GM19324 (cell line): Measurements from ENCODE around the gene TBX3.

ENCODE experiments used
- ATAC-seq: cut with Tn5 transposase; IDR thresholded peaks from one replicate; pipeline ENCODE4 v1.9.1; 2021; ENCODE audit warnings: mild to moderate bottlenecking, moderate library complexity; ENCODE audit not compliant: unreplicated experiment, low FRiP score

Gene TBX3

DNA sequence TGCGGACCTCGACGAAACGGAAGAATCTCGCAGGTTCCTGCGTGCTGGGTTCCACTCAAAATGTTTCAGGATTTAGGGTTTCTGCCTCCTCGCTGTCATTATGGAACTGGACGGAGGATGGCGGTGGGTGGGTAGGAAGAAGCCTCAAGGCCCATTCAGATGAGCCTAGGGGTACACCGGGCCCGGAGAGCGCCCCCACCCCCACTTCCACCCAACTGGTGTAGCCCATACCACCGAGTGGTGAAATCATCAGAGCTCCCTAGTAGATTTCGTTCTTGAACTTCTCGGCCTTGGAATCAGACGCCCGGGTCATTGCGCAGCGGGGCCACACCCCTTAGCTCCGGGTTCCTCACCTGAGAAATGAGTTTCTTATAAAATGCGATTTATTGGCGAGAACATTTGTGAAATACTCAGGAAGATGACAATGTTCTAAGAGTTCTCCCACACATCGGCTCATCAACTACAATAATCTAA, 13.3 kb upstream of the TBX3 start:
- no peak for ATAC-seq

GRCh38 chr12:114696443-114697242, 12.7 kb upstream of the TBX3 start:
- no peak for ATAC-seq

DNA sequence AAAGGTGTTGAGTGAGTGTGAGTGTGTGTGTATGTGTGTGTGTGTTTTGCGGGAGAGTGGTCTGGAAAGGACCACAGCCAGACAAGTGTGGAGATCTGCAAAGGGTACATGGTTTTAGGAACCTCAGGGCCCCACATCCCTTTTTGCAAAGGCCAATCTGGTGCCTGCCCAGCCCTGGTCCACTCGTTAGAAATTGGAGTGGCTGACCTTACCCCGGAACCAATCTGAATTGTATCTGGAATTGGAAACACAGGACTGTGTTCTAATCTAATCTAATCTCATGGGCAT, 11.3 kb upstream of the TBX3 start:
- ATAC-seq, result no peak

DNA sequence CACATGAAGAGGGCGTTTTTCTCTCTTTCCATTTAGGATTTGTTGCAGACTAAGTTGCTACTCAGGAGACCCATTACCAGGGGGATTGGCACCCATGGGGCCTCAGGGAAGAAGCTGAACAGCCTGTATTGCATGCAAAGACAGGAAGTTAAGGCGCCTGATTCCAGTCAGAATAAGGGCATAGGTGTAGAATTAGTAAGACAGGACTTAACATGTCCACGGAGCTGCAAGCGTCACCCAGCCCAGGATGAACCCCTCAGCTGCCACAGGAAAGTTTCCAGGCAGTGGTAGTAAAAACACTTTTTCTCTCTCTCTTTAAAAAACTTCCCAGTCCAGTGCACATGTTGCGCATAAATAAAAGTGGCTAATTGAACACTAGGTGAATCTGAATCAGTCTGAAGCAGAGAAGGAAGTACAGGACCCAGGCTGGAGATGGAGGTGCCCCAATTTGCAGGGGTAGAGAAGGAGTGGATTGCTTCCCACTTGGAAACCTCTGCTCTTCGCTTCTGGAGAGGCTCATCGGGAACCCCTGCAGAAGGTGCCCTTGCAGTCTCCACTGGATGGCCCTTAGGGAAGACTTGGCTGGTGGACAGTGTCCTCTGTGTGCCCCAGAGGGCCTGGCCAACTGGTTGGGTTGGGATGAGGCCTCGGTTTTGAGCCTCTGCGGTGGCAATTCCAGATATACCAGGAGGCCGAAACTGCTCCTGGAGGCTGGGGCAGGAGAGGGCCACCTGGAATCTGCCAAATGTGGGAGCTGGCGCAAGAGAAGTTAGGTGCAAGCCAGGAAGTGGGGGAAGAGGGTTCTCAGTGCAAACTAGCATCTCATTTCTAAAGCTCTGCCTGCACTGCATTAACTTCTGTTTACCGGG, 10.7 kb upstream of the TBX3 start:
- no peak for ATAC-seq

GRCh38 chr12:114693532-114693931, 9.6 kb upstream of the TBX3 start:
- no peak for ATAC-seq

- no peak for ATAC-seq
These were observed 9.1 kb upstream of the TBX3 start for GRCh38 chr12:114693059-114693531.

DNA sequence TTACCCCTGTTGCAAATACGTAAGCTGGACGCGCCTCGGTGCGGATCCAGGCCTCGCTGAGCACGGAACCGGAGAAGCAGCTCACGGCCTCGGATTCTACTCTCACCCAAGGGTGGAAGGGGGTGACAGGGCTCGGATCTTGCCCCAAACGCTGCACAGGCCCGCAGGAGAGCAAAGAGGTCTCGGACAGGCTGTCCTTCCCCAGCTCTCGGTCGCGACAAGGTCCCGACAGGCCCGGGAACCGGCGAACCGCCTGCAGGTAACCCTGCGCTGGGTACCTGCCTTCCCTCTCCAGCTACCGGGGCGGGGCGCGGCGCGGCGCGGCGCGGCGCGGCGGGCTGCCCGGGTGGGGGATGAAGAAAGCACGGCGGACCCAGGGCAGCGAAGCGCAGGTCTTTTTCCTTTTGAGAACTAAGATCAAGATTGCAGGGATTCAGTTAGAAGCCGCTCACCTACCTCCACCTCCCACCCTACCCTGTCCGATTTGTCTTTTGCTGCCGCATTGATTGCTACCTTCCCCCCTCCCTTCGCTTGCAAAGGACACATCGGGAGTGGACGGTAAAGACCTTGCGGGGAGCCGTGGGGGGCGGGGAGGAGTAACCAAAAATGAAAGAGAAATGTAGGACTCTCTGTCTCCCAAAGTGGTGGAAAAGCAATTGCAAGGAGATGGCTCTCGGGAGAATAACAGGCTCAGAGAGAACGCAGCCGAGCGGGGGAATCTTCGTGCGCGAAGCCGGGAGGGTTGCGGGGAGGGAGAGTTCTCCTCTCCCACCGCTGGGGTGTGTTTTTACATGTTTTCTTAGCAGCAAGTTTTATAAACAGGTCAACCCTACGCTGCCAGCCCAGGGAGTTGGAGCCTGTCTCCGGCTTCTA, 8.4 kb upstream of the TBX3 start:
- no peak for ATAC-seq

DNA sequence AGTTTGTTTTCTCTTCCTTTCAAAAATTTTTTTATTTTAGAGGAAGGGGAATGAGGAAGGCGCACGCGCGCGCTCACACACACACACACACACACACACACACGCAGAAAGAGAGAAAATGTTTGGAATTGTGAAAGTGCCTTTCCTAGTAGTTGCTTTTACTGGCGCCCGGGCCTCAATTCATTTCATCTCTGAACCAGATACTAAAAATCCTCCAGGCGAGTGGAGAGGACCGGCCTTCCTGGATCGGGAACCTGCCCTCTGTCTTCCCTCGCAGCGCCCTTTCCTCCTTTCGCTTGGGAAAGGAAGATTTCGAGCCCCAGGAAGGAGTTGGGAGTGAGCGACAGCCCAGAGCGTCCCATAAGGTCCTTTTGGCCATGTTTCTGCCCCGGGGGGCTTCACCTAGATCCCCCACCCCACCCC, 7.8 kb upstream of the TBX3 start:
- ATAC-seq, result no peak

DNA sequence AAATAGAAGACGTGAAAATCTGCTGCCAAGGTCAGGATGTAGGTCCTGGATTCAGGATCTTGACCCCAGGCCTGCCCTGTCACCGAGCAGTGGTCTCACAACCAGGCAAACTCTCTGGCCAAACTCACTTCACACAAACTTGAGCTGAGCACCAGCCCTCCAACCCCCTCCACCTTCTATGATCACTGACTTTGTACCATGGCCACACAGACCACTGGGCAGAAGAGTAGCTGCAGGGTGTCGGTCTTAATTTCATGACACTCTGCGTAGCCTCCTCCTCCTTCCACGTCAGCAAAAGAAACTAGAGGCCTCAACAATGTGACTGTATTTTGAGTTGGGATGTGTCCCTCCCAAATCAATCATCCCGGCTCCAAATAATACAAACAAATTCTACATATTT, 7.2 kb upstream of the TBX3 start:
- ATAC-seq, result no peak

DNA sequence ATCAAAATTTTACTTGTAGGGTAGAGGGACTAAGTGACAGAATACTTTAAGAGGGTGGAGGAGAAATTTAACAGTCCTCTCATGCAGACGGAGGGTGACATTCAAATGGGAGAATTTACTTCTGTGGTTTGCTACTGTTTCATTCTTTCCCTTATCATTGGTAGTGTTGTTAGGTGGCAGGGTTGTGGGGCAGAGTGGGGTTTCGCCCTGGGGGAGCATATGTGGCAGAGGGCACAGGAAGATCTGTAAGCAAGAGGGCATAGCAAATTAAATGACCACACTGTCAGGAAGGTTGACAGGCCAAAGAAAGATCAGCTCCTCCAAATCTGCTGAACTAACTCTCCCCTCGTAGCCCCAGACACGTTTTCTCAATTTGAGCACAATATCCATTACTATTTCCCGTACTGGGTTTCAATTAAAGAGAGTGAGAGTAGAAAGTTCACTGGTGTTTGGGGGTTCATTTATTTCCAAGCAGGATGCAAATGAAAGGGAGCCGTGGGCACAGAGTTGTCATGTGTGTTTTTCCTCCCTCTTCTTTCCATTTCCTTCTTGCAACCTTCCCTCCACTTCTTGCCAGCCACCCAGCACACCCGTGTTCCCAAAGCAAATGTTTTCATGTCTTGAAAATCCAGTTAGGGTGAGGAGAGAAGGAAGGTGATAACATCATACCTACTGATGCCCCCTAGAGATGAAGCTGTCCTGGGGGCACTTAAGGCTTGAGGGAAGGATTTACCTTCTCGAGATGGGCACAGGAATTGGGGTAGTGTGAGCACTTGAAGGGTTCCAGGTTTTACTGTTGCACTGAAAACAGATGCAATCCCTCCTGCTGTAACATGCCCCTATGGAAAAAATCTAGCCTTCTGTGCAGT, 6.5 kb upstream of the TBX3 start:
- no peak for ATAC-seq

- no peak for ATAC-seq
These were observed 5.4 kb upstream of the TBX3 start for GRCh38 chr12:114689075-114689994.

DNA sequence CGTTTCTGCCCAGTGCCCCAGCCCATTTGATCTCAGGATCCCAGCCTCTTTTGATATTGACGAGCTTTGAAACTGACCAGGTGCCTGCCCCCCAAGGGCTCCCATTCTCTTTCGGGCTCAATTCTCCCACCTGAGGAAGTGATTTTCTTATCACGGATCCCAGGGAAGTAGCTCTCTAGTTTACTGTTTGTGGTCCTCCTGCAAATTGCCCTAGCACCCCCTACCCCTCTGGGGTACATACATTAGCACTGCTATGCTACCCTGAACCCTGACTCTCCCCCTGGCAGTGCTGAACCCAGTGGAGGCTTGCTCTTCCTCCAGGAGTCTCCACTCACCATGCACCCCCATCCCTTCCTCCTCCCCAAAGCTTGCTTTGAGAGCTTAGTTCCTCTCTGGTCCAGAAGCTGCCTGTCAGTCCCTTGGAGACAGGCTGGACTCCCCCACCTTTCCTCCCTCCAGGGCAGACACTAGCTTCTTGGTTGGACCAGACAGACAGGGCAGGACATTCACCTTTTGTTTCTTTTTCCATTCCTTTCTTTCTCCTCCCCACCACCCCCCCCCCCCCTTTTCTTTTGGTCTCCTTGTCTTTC, 4.4 kb upstream of the TBX3 start:
- no peak for ATAC-seq

DNA sequence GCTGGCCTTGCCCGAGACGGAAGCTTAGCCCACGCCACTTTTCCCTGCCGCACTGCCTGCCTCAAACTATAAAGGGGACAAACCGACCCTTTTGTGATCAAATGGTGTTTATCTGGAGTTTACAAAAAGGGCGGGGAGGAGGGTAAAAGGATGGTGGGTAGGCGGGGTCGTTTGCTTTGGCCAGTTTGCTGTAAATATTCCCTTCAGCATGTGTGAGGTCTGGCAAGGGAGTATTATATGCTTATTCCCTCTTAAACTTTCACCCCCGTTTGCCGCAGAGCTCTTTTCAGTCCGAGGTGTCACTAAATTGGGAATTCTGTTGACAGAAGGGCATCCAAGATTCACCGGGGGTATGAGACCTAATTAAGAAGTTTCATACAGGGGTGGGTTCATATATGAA, 3.8 kb upstream of the TBX3 start:
- ATAC-seq, result no peak

- no peak for ATAC-seq
These were observed 3.0 kb upstream of the TBX3 start for GRCh38 chr12:114686773-114687500.

GRCh38 chr12:114686426-114686772, 2.4 kb upstream of the TBX3 start:
- no peak for ATAC-seq

DNA sequence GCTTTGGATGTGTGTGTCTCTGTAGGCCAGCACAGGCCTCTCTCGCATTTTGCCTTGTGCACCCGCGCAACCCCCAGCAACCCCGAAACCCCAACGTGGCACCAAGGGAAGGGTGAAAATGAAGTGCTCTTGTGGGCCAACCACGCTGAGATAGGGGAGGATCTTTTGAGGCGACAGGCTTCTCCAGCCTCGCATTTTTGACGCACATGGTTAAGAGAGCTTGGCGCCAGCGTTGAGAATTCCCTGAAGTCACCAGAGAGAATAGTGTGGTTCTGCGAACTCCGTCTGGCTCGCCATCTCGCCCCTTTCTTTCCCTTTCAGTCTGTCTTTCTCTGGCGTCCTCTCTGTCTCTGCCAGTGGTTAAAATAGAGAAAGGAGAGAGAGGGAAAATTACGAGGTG, 1.9 kb upstream of the TBX3 start:
- ATAC-seq, result no peak

DNA sequence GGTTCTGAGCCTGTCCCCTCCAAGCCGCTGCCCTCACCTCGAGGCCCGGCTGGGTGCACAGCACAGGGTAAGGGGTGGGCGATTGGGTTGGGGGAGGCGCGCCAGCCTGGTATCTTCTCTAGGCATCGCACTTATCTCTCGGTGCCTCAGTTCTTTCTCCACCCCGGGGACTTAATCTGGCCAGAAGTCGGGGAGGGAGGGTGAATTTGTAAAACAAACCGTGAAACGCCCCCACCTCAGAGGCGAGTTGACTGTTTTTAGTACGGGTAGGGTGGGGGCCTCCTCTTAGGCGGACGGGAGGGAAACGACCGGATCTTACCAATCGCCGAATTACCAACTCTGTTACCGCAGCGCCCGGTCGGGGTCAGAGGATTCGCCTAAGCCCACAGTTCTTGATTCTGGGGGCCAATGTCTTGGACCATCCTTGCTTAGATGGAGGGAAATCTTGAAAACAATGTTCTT, 1.4 kb upstream of the TBX3 start:
- ATAC-seq, result no peak

DNA sequence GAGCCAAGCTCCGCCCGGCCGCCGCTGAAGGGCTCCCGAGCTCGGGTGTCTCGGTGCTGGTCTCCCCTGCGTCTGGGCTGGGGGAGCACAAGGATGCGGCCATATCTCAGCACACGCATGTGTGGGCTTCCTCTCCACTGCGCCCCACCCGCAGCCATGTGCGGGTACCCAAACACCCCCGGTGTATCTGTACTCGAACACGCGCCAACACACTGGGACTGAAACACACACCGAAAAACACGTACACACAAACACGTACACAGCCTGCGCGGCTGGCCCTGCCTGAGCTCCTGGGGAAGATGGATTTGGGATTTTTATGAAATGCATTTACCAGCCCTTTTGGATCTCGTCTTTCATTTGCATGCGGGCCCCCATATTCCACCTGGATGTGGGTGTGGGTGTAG, 897 bp upstream of the TBX3 start:
- ATAC-seq, result no peak
